Measurements from ENCODE around the gene PLCZ1.

PLCZ1 gene

DNA sequence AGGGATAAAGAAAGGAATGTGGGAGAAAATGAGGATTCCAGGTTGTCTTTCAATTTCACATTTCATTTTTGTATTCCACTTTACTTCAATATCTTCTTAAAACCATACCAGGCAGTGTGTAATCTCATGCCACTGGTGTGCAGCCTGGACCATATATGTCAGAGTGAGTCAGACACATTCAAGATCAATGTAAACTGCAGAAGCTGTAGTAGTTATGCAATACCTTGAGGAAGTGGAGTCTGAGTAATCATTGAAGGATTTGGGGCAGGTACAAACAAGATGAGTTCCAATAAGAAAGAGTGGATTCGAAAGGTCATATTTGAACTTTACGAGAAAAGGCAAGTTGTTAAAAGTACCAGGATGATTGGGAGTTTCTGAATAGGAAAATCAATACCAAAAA, 14.1 kb downstream of the PLCZ1 start:
- TF ChIP-seq, protein P1, sequence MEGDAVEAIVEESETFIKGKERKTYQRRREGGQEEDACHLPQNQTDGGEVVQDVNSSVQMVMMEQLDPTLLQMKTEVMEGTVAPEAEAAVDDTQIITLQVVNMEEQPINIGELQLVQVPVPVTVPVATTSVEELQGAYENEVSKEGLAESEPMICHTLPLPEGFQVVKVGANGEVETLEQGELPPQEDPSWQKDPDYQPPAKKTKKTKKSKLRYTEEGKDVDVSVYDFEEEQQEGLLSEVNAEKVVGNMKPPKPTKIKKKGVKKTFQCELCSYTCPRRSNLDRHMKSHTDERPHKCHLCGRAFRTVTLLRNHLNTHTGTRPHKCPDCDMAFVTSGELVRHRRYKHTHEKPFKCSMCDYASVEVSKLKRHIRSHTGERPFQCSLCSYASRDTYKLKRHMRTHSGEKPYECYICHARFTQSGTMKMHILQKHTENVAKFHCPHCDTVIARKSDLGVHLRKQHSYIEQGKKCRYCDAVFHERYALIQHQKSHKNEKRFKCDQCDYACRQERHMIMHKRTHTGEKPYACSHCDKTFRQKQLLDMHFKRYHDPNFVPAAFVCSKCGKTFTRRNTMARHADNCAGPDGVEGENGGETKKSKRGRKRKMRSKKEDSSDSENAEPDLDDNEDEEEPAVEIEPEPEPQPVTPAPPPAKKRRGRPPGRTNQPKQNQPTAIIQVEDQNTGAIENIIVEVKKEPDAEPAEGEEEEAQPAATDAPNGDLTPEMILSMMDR (IDR thresholded peaks at IDR 0.05; ENCODE audit: insufficient read depth, low read depth, low read length, missing control alignments): no peak
- H3K4me3 ChIP-seq (ENCODE audit: low read length): no peak overlapping the region
- DNase-seq (ENCODE audit: low read depth): peak; percentile 97

DNA sequence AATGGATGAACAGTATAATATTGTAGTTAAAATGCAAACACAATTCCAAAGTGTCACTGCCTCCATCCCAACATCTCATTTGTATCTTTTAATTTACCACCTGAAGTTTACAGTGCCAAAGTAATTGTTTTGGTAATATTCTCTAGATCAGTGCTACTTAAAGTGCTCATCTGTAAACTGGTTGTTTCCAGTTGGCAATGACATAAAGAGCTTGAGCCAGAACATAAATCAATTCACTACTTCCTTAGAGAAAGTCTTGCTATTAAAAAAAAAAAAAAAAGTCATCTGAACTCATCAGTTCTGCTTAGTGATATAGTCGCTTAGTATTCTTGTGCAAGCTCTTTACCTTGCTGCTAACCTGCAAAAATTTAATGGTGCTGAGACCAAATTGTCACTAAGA, 16.4 kb downstream of the PLCZ1 start:
- DNase-seq (ENCODE audit: low read depth): no peak
- TF ChIP-seq, protein P1 (IDR thresholded peaks at IDR 0.05; ENCODE audit: insufficient read depth, low read depth, low read length, missing control alignments): no peak
- no peak overlapping the region for H3K4me3 ChIP-seq (ENCODE audit: low read length)

DNA sequence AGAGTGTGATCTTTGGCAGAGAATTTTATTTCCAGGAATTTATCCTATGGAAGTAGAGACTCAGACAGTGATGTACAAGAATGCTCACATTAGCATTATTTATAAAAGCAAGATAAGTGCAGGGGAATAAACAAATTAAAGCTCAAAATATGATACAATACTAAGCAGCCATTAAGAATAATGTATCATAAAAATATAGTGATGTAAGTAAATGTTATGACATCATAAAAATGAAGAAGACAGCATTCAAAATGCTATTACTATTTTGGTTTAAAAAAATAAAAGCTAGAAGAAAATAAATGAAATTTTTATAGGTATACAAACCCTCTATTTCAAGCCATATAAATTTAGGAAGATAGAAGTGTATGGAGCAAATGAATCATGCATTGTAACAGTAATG, 17.1 kb downstream of the PLCZ1 start:
- DNase-seq (ENCODE audit: low read depth): no peak
- TF ChIP-seq, protein P1 (IDR thresholded peaks at IDR 0.05; ENCODE audit: insufficient read depth, low read depth, low read length, missing control alignments): no peak
- no peak overlapping the region for H3K4me3 ChIP-seq (ENCODE audit: low read length)

DNA sequence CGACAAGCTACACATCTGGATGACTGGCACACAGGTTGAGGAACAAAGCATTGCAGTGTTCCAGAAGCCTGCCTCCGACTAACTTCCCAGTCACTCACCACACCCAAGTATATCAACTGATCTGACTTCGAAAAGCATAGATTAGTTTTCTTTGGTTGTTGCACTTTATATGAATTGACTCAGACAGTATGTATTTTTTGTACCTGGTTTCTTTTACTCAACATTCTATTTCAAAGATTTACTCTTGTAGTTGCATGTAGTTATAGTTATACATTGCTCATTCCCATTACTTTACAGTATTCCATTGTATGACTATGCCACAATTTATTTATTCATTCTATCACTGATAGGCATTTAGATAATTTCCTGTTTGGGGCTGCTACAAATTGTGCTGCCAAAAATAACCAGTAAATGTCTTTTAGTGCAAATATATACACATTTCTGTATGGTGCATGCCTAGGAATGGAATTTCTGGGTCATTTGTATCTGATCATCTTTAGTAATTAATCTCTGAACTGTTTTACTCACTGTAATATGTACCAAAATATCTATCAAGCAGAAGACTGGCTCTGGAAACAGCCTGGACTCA, 17.8 kb downstream of the PLCZ1 start:
- peak; percentile 55 for DNase-seq (ENCODE audit: low read depth)
- H3K4me3 ChIP-seq (ENCODE audit: low read length): no peak overlapping the region

DNA sequence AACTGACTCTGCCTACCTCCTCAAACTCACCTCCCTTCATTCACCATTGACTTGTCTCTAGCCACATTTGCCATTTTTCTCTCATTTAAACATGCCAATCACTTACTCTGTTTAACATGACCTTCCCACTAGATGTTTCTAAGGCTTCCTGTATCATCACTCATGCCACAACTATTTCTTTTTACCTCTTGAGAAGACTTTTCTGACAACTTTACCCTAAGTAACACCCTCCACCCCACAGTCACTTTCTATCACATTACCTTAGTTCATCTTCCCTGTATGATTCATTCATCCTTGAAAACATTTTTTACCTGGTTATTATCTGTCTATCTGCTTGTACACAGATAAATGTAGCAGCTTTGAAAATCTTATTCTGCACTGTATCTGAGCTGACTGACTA, 19.4 kb downstream of the PLCZ1 start:
- peak; percentile 54 for DNase-seq (ENCODE audit: low read depth)
- TF ChIP-seq, protein P1 (IDR thresholded peaks at IDR 0.05; ENCODE audit: insufficient read depth, low read depth, low read length, missing control alignments): no peak
- H3K4me3 ChIP-seq (ENCODE audit: low read length): no peak overlapping the region

More for the DNA sequence above, 17.8 kb downstream of the PLCZ1 start:
- TF ChIP-seq, protein P1 (IDR thresholded peaks at IDR 0.05; ENCODE audit: insufficient read depth, low read depth, low read length, missing control alignments): no peak

DNA sequence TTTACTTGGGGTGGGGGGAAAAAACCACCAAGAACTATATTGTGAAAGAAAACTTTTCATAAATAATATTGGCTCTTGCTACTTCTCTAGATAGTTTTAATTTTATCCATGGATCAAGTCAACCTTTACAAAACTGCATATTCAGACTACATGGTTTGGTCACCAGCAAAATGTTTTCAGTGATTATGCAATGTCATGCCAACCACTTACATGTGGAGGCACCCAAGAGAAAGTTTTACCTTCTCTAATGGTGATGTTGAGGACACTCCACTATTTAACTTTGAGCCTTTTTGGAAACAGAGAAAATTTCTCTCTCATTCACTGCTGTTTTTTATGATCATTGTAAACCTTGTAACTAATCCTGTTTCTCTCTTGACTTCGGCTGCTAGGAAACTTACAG, 21.6 kb downstream of the PLCZ1 start:
- TF ChIP-seq, protein P1 (IDR thresholded peaks at IDR 0.05; ENCODE audit: insufficient read depth, low read depth, low read length, missing control alignments): no peak
- DNase-seq (ENCODE audit: low read depth): no peak

DNA sequence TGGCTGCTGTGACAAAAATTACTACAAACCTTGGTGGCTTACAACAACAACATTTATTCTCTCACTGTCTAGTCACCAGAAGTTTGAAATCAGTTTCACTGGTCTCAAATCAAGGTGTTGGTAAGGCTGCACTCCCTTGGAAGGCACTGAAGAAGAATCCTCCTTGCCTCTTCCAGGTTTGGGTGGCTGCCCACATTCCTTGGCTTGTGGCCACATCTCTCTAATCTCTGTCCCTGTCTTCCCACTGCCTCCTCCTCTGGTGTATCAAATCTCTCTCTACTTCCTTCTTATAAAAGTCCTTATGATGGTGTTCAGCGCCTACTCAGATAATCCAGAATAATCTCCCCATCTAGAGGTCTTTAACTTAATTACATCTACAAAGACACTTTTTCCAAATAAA, 31.0 kb downstream of the PLCZ1 start:
- H3K4me3 ChIP-seq (ENCODE audit: low read length): no peak overlapping the region
- DNase-seq (ENCODE audit: low read depth): no peak

More for the DNA sequence above, 21.6 kb downstream of the PLCZ1 start:
- no peak overlapping the region for H3K4me3 ChIP-seq (ENCODE audit: low read length)

More for the DNA sequence above, 31.0 kb downstream of the PLCZ1 start:
- TF ChIP-seq, protein P1 (IDR thresholded peaks at IDR 0.05; ENCODE audit: insufficient read depth, low read depth, low read length, missing control alignments): no peak

All from epithelial cell of esophagus (primary cell).